GM12878 (cell line): Measurements from ENCODE around the gene CCDC18. TPM values are rescaled to one million over a fixed set of nuclear protein-coding genes. Genes with fewer than 3 reads are reported as not detected.
A peak's percentile ranks its signal among the peaks of the same experiment; 100 is the strongest.
"Not testable (repeated sequence)": the region's sequence is repeated elsewhere in the genome, so short reads cannot be mapped to it uniquely, and the experiment has no call there.

Experiments
- ATAC-seq: fragments of 200-7000 bp; cut with Tn5 transposase; 3 replicates; pipeline ENCODE4 v1.9.1; 2020; ENCODE audit warnings: mild to moderate bottlenecking, moderate library complexity
- BruUV-seq: library from RNA; stranded (reverse); fragments of 400-500 nt; replicated peaks from 2 replicates; lab custom pipeline; 2021; lab: Mats Ljungman, UMichigan
- CTCF ChIA-PET: fragments of 300-600 bp; sonication (Branson Sonifier 250); formaldehyde crosslinking; extraction: SDS; loops from one replicate; lab custom pipeline; 2021; ENCODE audit warnings: inconsistent platforms; lab: Yijun Ruan, JAX
- POLR2A ChIA-PET: fragments of 350-600 bp; formaldehyde crosslinking; extraction: SDS; loops from one replicate; lab custom pipeline; 2021; ENCODE audit warnings: inconsistent platforms; lab: Charles Lee
- RAD21 ChIA-PET: fragments of 300-600 bp; sonication (Branson Sonifier 250); formaldehyde crosslinking; loops from one replicate; lab custom pipeline; 2023; ENCODE audit warnings: antibody characterized with exemption; ENCODE audit not compliant: unreplicated experiment; lab: Charles Lee
- SMC1A ChIA-PET: fragments of 300-600 bp; sonication (Branson Sonifier 250); formaldehyde crosslinking; loops from one replicate; lab custom pipeline; 2023; ENCODE audit not compliant: unreplicated experiment, uncharacterized antibody; lab: Charles Lee
- DNase-seq: peaks from one replicate; pipeline ENCODE4 v3.0.0-alpha.2; 2011; ENCODE audit warnings: low read depth, low spot score
- FAIRE-seq: peaks from 3 replicates; lab custom pipeline; 2011; peaks lifted over from hg19 to GRCh38; lab: Jason Lieb, UNC
- H2AFZ ChIP-seq: 2 replicates; pipeline ENCODE4 v1.6.0; 2011; ENCODE audit warnings: low read depth, low read length, control low read depth; ENCODE audit not compliant: control insufficient read depth
- H3K27ac ChIP-seq: 2 replicates; pipeline ENCODE4 v1.5.1; 2011; ENCODE audit warnings: control low read depth; ENCODE audit not compliant: control insufficient read depth, insufficient read depth
- H3K27me3 ChIP-seq, 2 experiments: replicated peaks in 1 of 2; 2 replicates each; pipeline versions ENCODE4 v1.6.0 to v1.6.1; 2011; ENCODE audit warnings: low read length in 1 of 2; ENCODE audit not compliant: control insufficient read depth in 2 of 2, insufficient read depth in 2 of 2
- H3K36me3 ChIP-seq, 2 experiments: 2 replicates each; pipeline ENCODE4 v1.5.1; 2011; ENCODE audit warnings: low read length in 1 of 2; ENCODE audit not compliant: control insufficient read depth in 2 of 2, insufficient read depth in 2 of 2
- H3K4me1 ChIP-seq: 2 replicates; pipeline ENCODE4 v1.6.1; 2011; ENCODE audit warnings: mild to moderate bottlenecking, low read length, moderate library complexity, mixed read lengths; ENCODE audit not compliant: control insufficient read depth, insufficient read depth
- H3K4me2 ChIP-seq: 2 replicates; pipeline ENCODE4 v1.6.0; 2011; ENCODE audit warnings: control low read depth; ENCODE audit not compliant: control insufficient read depth, insufficient read depth
- H3K4me3 ChIP-seq: fragments of 200-600 bp; sonication (generic); 2 replicates; pipeline ENCODE4 v1.5.1; 2016
- H3K79me2 ChIP-seq: 2 replicates; pipeline ENCODE4 v1.6.0; 2011; ENCODE audit warnings: low read length; ENCODE audit not compliant: control insufficient read depth, insufficient read depth
- H3K9ac ChIP-seq: 2 replicates; pipeline ENCODE4 v1.8.0; 2011; ENCODE audit warnings: low read length, control low read depth, mixed read lengths; ENCODE audit not compliant: control insufficient read depth, insufficient read depth
- H3K9me3 ChIP-seq: replicated peaks from 3 replicates; pipeline ENCODE4 v1.5.1; 2011; ENCODE audit warnings: mild to moderate bottlenecking, low read length; ENCODE audit not compliant: control insufficient read depth, insufficient read depth
- H4K20me1 ChIP-seq: 2 replicates; pipeline ENCODE4 v1.6.0; 2011; ENCODE audit not compliant: control insufficient read depth, insufficient read depth
- ASH2L ChIP-seq: fragments of 300-600, 200-600 bp; sonication (generic); IDR thresholded peaks from 2 replicates; pipeline ENCODE4 v1.6.1; 2017; ENCODE audit warnings: low read depth, mild to moderate bottlenecking, borderline replicate concordance
- KLF5 ChIP-seq: fragments of 450-650 bp; IDR thresholded peaks from 2 replicates; pipeline ENCODE4 v1.6.1; 2014; ENCODE audit warnings: mild to moderate bottlenecking; ENCODE audit not compliant: partially characterized antibody
- NBN ChIP-seq: fragments of 450-650 bp; IDR thresholded peaks from 2 replicates; pipeline ENCODE4 v1.6.1; 2016
- RCOR1 ChIP-seq: conservative IDR thresholded peaks from 2 replicates; pipeline ENCODE4 v1.6.1; 2012; ENCODE audit warnings: low read depth, low read length, improper control_type of control experiment
- SIX5 ChIP-seq: IDR thresholded peaks from 2 replicates; pipeline ENCODE4 v1.6.1; 2011; ENCODE audit warnings: mild to moderate bottlenecking, low read depth, low read length, moderate library complexity; ENCODE audit not compliant: severe bottlenecking
- SP1 ChIP-seq: IDR thresholded peaks from one replicate; pipeline ENCODE4 v1.6.1; 2011; ENCODE audit warnings: low read depth, low read length
- STAT3 ChIP-seq: IDR thresholded peaks from 2 replicates; pipeline ENCODE4 v1.6.1; 2011; ENCODE audit warnings: low read depth, low read length, improper control_type of control experiment
- ZNF217 ChIP-seq: fragments of 450-650 bp; IDR thresholded peaks from 2 replicates; pipeline ENCODE4 v1.6.1; 2017; ENCODE audit warnings: antibody characterized with exemption, mild to moderate bottlenecking
- WGBS: methylation state at CpG from one replicate; pipeline ENCODE4 v1.1.6; 2016; ENCODE audit warnings: low lambda C conversion rate; ENCODE audit not compliant: insufficient replicate concordance, insufficient coverage; ENCODE audit errors: missing lambda C conversion rate; 5-methylcytosine and 5-hydroxymethylcytosine counted together
- in situ Hi-C: fragments of 300-500 bp; cut with MboI; formaldehyde crosslinking; loops from 9 replicates; pipeline ENCODE4 v1.14.3; 2018; ENCODE audit warnings: mixed read lengths
- intact Hi-C: fragments of 100-400 bp; cut with micrococcal nuclease; formaldehyde crosslinking; loops from one replicate; pipeline ENCODE4 v1.14.2; 2022; ENCODE audit not compliant: unreplicated experiment
- polyA plus RNA-seq, 11 experiments: library from polyadenylated mRNA; depleted of rRNA in 4 of 11; unstranded in 6 of 11; stranded (reverse) in 5 of 11; fragments of >200 nt; fragmentation: Nextera tagmentation in 4 of 11; fragmentation: Illumina TruSeq in 1 of 11; extraction: Ambion mirVana in 4 of 11; extraction: Trizol in 1 of 11; gene quantifications; 1 replicate in 1 of 11; 2 replicates in 10 of 11; pipeline versions ENCODE4 v1.2.1 to v1.2.3, GENCODE V29; 2011 to 2016; ENCODE audit warnings: inconsistent platforms in 2 of 11, missing spikeins in 2 of 11, low read depth in 1 of 11
- total RNA-seq, 4 experiments: library from RNA; depleted of rRNA in 3 of 4; stranded (reverse); fragments of >200 nt in 3 of 4; fragmentation: Illumina TruSeq in 1 of 4; extraction: Trizol in 1 of 4; gene quantifications; 2 replicates each; pipeline versions ENCODE4 v1.2.1 to v1.2.3, GENCODE V29; 2013 to 2021

Gene CCDC18
- total and polyA plus RNA-seq, 10 of the 15 experiments (the other 5 are each of a cell fraction or from before 2014, with no cell fraction given), result 15.6 to 34.9 (median 19.5) TPM

- ChIA-PET POLR2A (interaction anchor here (0.5 to 3.0 kb wide), 4 partner anchors 9 to 184 kb away, joined by 3 to 11 read pairs (median 4); no protein-coding TSS in a partner anchor), CTCF (interaction anchor here (0.8 to 1.3 kb wide), 8 partner anchors 8 to 202 kb away, joined by 3 to 5 read pairs (median 3); no protein-coding TSS in a partner anchor), SMC1A (interaction anchor here (1.0 to 3.4 kb wide), 9 partner anchors 9 to 176 kb away, joined by 3 to 17 read pairs (median 5); no protein-coding TSS in a partner anchor), RAD21 (interaction anchor here (0.7 to 1.9 kb wide), 7 partner anchors 10 to 94 kb away, joined by 3 to 14 read pairs (median 4); no protein-coding TSS in a partner anchor)
- H3K36me3 ChIP-seq, result peaks cover 2 to 7% of the 10 kb centered on the region in 2 experiments; a peak in 3 of 4 replicates
- H3K4me2 ChIP-seq, result peak overlapping the region; percentile 11; the same call in 1 of the 2 replicates
- TF ChIP-seq ZNF217 (no peak), STAT3 (no peak), SIX5 (no peak), ASH2L (no peak), RCOR1 (no peak), NBN (no peak), KLF5 (no peak), SP1 (no peak)
- DNase-seq, result no peak
- no peak overlapping the region for H3K27ac ChIP-seq
- intact Hi-C loops, result loop anchor here (10.0 kb wide), 1 partner anchor 338 kb away; the partner anchor contains the start of gene RPL5
- in situ Hi-C loops, result no loop called here
- 0 out of 2 replicates have a peak overlapping the region, but pooled peaks have one; percentile 12 for H3K4me3 ChIP-seq
- no peaks in the 10 kb centered on the region for H4K20me1 ChIP-seq
- H2AFZ ChIP-seq, result no peak overlapping the region
- peaks cover 15% of the 10 kb centered on the region for H3K9me3 ChIP-seq
- H3K9ac ChIP-seq, result no peak overlapping the region
- no peak for ATAC-seq
- no peaks in the 10 kb centered on the region for H3K27me3 ChIP-seq
- WGBS, result 85% methylated on average over 1 of the region's 1 CpG
- no TSS peak for BruUV-seq
- no peak for FAIRE-seq
- H3K4me1 ChIP-seq, result peaks cover 5% of the 10 kb centered on the region; the same call in 1 of the 2 replicates
- peaks cover 91% of the 10 kb centered on the region for H3K79me2 ChIP-seq
Measured at GRCh38 chr1:93172778-93173177, 7.7 kb upstream of the CCDC18 start.

GRCh38 chr1:93174638-93175037 is 5.9 kb upstream of the CCDC18 start:
- intact Hi-C loops, result loop anchor here (10.0 kb wide), 1 partner anchor 340 kb away; the partner anchor contains the start of gene RPL5
- SMC1A ChIA-PET, result not testable (repeated sequence)

More at GRCh38 chr1:93174638-93175037, 5.9 kb upstream of the CCDC18 start:
- Histone ChIP-seq H3K79me2 (peaks cover 93% of the 10 kb centered on the region), H3K4me2 (peak overlapping the region; percentile 22; the same call in 1 of the 2 replicates), H3K9me3 (peaks cover 11% of the 10 kb centered on the region)
- WGBS, result 100% methylated on average over 3 of the region's 3 CpGs
- in situ Hi-C loops, H3K4me3 ChIP-seq, H4K20me1 ChIP-seq, FAIRE-seq, CTCF ChIA-PET, ATAC-seq, H3K9ac ChIP-seq, H2AFZ ChIP-seq, DNase-seq, H3K4me1 ChIP-seq, H3K36me3 ChIP-seq, H3K27me3 ChIP-seq, BruUV-seq, H3K27ac ChIP-seq: not testable (repeated sequence)
- POLR2A ChIA-PET, result interaction anchor here (0.6 to 0.7 kb wide), 2 partner anchors 31 to 707 kb away, joined by 3 to 4 read pairs; no protein-coding TSS in a partner anchor
- RAD21 ChIA-PET, result interaction anchor here (1.6 kb wide), 1 partner anchor 94 kb away, joined by 4 read pairs; no protein-coding TSS in a partner anchor
